A673 (cell line): ENCODE measurements around the gene MAP7. TPM values are rescaled to one million over a fixed set of nuclear protein-coding genes. Genes with fewer than 3 reads are reported as not detected.

Experiments used
- BruUV-seq: library from RNA; stranded (reverse); fragments of 400-500 nt; replicated peaks from 2 replicates; lab custom pipeline; 2021; lab: Mats Ljungman, UMichigan
- CTCF ChIA-PET: fragments of 300-600 bp; sonication (Branson Sonifier 250); formaldehyde crosslinking; loops from one replicate; lab custom pipeline; 2022; ENCODE audit warnings: antibody characterized with exemption; lab: Charles Lee
- POLR2A ChIA-PET: fragments of 300-600 bp; sonication (Branson Sonifier 250); formaldehyde crosslinking; loops from one replicate; lab custom pipeline; 2022; ENCODE audit warnings: antibody characterized with exemption; ENCODE audit not compliant: low non-redundant PET; lab: Charles Lee
- DNase-seq: peaks from one replicate; pipeline ENCODE4 v3.0.0-alpha.2; 2015; ENCODE audit warnings: low spot score
- H3K27ac ChIP-seq: fragments of 200-600 bp; sonication (generic); 2 replicates; pipeline ENCODE4 v1.5.1; 2016; ENCODE audit warnings: mixed run types, low read depth, mild to moderate bottlenecking, mixed read lengths, antibody characterized with exemption, low read length; ENCODE audit not compliant: poor library complexity, severe bottlenecking
- H3K27me3 ChIP-seq: fragments of 200-600 bp; sonication (generic); replicated peaks from 2 replicates; pipeline ENCODE4 v1.6.1; 2017; ENCODE audit warnings: mixed run types, low read depth, mild to moderate bottlenecking, mixed read lengths, antibody characterized with exemption, low read length; ENCODE audit not compliant: insufficient read depth, poor library complexity
- H3K36me3 ChIP-seq: fragments of 200-600 bp; sonication (generic); 2 replicates; pipeline ENCODE4 v1.6.1; 2016; ENCODE audit warnings: mixed run types, mild to moderate bottlenecking, mixed read lengths, antibody characterized with exemption, low read length; ENCODE audit not compliant: insufficient read depth, poor library complexity, severe bottlenecking
- H3K4me1 ChIP-seq: fragments of 200-600 bp; sonication (generic); 2 replicates; pipeline ENCODE4 v1.6.1; 2017; ENCODE audit warnings: mixed run types, mild to moderate bottlenecking, mixed read lengths, antibody characterized with exemption, low read length; ENCODE audit not compliant: insufficient read depth, poor library complexity, severe bottlenecking
- H3K4me3 ChIP-seq: fragments of 200-600 bp; sonication (generic); 2 replicates; pipeline ENCODE4 v1.5.1; 2016; ENCODE audit warnings: low read depth, mixed run types, mild to moderate bottlenecking, mixed read lengths, low read length; ENCODE audit not compliant: poor library complexity, severe bottlenecking
- H3K9me3 ChIP-seq: fragments of 200-600 bp; sonication (generic); 2 replicates; pipeline ENCODE4 v1.6.1; 2016; ENCODE audit warnings: mixed run types, low read depth, mild to moderate bottlenecking, mixed read lengths, antibody characterized with exemption, low read length; ENCODE audit not compliant: poor library complexity, severe bottlenecking
- EZH2 ChIP-seq: fragments of 200-600 bp; sonication (generic); IDR thresholded peaks from 2 replicates; pipeline ENCODE4 v1.6.1; 2017; ENCODE audit warnings: borderline replicate concordance, low read depth, mild to moderate bottlenecking, mixed read lengths, antibody characterized with exemption, low read length; ENCODE audit not compliant: poor library complexity, severe bottlenecking
- intact Hi-C: fragments of 100-400 bp; cut with micrococcal nuclease; formaldehyde crosslinking; loops from one replicate; pipeline ENCODE4 v1.10.0; 2022; ENCODE audit not compliant: unreplicated experiment
- total RNA-seq: library from RNA; stranded (reverse); gene quantifications from 2 replicates; pipeline ENCODE4 v1.2.3, GENCODE V29; 2021
- TF ChIP-seq, protein P1 (sequence below): fragments of 300-800, 200-600 bp; sonication (generic); conservative IDR thresholded peaks from 2 replicates; pipeline ENCODE4 v1.5.1; 2017; ENCODE audit warnings: low read depth, mild to moderate bottlenecking, antibody characterized with exemption, low read length, moderate library complexity, mixed read lengths

The MAP7 gene
- total RNA-seq, 1 experiment from 2014 or later, result 0.09 TPM

DNA sequence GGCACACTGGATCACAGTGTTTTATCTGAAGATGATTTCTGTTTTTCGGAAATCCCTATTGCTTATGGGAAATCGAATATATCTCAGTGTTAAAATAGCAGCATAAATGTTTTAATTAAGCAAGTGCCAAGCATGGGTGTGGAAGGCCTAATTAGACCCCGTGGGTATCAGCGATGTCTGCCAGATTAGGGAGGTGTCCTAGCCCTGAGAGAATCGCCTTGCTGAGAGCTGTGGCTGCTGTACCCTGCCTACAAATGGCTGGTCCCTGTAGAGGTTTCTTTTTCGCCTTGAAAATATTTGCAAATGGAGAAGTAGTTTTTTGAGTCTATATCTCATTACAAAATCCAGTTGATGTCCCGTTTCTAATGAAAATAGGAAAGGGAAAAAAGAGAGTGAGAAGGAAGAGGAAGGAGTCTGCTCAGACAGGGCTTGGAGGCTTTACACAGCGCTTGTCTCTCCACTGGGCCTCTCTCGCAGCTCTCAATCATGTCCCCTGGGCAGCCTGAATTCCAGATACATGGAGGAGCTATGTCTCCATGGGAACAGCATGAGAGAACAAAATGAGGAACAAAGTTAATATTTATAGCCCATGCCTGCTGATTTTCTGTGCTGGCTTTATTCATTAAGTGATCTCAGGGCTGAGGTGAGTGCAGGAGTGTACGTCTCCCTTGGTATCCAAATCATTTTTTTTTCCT lies 225.4 kb downstream of the MAP7 start:
- no peak for TF ChIP-seq EZH2
- TF ChIP-seq, protein P1, sequence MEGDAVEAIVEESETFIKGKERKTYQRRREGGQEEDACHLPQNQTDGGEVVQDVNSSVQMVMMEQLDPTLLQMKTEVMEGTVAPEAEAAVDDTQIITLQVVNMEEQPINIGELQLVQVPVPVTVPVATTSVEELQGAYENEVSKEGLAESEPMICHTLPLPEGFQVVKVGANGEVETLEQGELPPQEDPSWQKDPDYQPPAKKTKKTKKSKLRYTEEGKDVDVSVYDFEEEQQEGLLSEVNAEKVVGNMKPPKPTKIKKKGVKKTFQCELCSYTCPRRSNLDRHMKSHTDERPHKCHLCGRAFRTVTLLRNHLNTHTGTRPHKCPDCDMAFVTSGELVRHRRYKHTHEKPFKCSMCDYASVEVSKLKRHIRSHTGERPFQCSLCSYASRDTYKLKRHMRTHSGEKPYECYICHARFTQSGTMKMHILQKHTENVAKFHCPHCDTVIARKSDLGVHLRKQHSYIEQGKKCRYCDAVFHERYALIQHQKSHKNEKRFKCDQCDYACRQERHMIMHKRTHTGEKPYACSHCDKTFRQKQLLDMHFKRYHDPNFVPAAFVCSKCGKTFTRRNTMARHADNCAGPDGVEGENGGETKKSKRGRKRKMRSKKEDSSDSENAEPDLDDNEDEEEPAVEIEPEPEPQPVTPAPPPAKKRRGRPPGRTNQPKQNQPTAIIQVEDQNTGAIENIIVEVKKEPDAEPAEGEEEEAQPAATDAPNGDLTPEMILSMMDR, result no peak
- Histone ChIP-seq H3K36me3 (no peaks in the 10 kb centered on the region), H3K4me3 (no peak overlapping the region), H3K27me3 (peaks cover 3% of the 10 kb centered on the region), H3K27ac (no peak overlapping the region), H3K9me3 (no peaks in the 10 kb centered on the region), H3K4me1 (no peaks in the 10 kb centered on the region)
- DNase-seq, result no peak
- no TSS peak for BruUV-seq
- POLR2A ChIA-PET, result interaction anchor here (0.8 kb wide), 1 partner anchor 236 kb away, joined by 4 read pairs; no protein-coding TSS in a partner anchor
- CTCF ChIA-PET, result no interaction called here
- intact Hi-C loops, result no loop called here

DNA sequence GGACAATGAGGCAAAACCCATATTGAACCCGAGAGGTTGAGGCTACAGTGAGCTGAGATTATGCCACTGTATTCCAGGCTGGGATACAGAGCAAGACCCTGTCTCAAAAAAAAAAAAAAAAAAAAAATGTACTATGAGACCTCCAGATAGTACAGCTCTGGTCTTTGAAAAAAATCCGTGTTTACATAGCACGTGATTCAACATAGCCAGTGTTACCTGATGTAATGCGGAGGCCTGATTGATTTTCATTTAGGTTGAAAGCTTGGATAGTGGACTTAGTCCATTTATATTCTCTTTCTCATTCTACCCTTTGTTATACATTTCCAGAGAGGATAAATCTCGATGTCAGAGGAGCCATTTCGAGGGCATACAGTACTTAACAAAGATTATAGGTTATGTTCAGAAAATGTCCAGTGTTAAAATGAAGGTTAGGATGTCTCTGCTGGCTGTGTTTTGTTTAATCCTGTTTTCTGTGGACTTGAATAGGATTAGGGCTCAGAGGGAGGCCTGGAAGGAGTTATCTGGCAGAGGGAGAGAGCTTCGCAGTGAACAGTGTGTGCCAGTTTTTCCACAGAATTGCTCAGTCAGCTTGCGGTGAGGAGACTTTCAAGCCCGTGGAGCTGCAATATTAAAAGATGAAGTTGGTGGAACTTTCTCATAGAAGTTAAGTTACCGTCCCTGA lies 226.7 kb downstream of the MAP7 start:
- TF ChIP-seq, protein P1, result no peak
- no peak for TF ChIP-seq EZH2
- Histone ChIP-seq H3K9me3 (no peaks in the 10 kb centered on the region), H3K4me3 (no peak overlapping the region), H3K27ac (no peak overlapping the region), H3K27me3 (peaks cover 3% of the 10 kb centered on the region), H3K36me3 (no peaks in the 10 kb centered on the region), H3K4me1 (no peaks in the 10 kb centered on the region)
- POLR2A ChIA-PET, result no interaction called here
- DNase-seq, result peak; percentile 57
- BruUV-seq, result no TSS peak
- CTCF ChIA-PET, result no interaction called here
- intact Hi-C loops, result no loop called here

DNA sequence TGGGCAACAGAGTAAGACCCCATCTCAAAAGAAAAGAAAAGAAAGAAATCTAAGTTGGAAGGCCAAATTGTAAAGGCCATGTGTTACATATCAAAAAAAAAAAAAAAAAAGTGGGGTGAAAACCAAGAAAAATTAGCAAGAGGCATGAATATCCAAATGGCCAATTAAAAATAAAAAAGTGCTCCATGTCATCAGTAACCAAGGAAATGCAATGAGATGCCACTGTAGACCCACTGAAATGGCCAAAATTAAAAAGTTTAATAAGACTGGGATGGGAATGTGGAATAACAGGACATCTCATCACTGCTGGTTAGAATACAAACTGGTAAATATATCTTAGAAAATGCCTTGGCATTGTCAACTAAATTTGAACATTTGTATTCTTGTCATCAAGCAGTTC lies 230.5 kb downstream of the MAP7 start:
- CTCF ChIA-PET, result no interaction called here
- Histone ChIP-seq H3K4me1 (no peaks in the 10 kb centered on the region), H3K27ac (no peak overlapping the region), H3K27me3 (peaks cover 3% of the 10 kb centered on the region), H3K36me3 (no peaks in the 10 kb centered on the region), H3K9me3 (no peaks in the 10 kb centered on the region), H3K4me3 (no peak overlapping the region)
- BruUV-seq, result no TSS peak
- no peak for DNase-seq
- intact Hi-C loops, result loop anchor here (5.0 to 10.0 kb wide), 2 partner anchors 645 to 867 kb away; no protein-coding TSS in a partner anchor
- no peak for TF ChIP-seq EZH2
- TF ChIP-seq, protein P1, result no peak
- POLR2A ChIA-PET, result no interaction called here
